Measurements from ENCODE around the gene UPP1. TPM values are rescaled to one million over a fixed set of nuclear protein-coding genes. Genes with fewer than 3 reads are reported as not detected.

Gene UPP1
- total and polyA plus RNA-seq, 2 of the 13 experiments (the other 11 are each of a cell fraction or from before 2014, with no cell fraction given), result 5.7 to 9.8 TPM

DNA sequence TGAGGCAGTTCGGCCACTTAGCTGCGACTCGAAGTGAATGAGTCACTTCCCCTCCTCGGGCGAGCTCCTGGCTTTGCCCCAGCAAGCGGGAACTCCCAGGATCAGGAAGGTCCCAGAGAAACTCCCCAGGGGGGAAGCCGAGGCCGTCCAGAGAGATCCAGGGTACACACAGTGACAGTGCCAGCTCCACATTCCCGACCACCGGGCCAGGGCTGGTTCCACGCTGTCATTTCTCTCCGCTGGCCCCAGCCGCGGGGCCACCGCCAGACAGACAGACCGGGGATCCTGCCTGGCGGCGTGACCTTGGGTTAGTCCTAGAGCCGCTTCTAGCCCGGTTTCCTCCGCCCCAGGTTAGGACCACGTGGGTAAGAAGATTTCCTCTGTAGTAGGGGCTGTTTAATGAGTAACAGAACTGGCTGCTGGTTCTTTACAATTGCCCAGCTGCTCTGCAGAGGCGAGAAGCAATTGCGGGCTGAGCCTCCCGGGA lies 463 bp upstream of the UPP1 start (continued):
- TF ChIP-seq, protein P1, sequence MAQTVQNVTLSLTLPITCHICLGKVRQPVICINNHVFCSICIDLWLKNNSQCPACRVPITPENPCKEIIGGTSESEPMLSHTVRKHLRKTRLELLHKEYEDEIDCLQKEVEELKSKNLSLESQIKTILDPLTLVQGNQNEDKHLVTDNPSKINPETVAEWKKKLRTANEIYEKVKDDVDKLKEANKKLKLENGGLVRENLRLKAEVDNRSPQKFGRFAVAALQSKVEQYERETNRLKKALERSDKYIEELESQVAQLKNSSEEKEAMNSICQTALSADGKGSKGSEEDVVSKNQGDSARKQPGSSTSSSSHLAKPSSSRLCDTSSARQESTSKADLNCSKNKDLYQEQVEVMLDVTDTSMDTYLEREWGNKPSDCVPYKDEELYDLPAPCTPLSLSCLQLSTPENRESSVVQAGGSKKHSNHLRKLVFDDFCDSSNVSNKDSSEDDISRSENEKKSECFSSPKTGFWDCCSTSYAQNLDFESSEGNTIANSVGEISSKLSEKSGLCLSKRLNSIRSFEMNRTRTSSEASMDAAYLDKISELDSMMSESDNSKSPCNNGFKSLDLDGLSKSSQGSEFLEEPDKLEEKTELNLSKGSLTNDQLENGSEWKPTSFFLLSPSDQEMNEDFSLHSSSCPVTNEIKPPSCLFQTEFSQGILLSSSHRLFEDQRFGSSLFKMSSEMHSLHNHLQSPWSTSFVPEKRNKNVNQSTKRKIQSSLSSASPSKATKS (CRISPR knock-in tag; IDR thresholded peaks at IDR 0.05), result no peak
- TF ChIP-seq ZNF34 (CRISPR knock-in tag; IDR thresholded peaks at IDR 0.05; ENCODE audit: borderline replicate concordance) (peak; percentile 87; the same call in 1 of the 2 replicates), MED8 (CRISPR knock-in tag; IDR thresholded peaks at IDR 0.05; ENCODE audit: insufficient replicate concordance) (no peak), GZF1 (CRISPR knock-in tag; IDR thresholded peaks at IDR 0.05) (no peak), ZNF234 (CRISPR knock-in tag; conservative IDR thresholded peaks at IDR 0.05) (no peak), ZFX (CRISPR knock-in tag; IDR thresholded peaks at IDR 0.05; ENCODE audit: low read depth) (peak; percentile 30; the same call in 1 of the 2 replicates), ZNF264 (CRISPR knock-in tag; IDR thresholded peaks at IDR 0.05) (no peak), ZNF879 (CRISPR knock-in tag; IDR thresholded peaks at IDR 0.05) (0 out of 2 replicates have a peak, but pooled peaks have one; percentile 37), STAG1 (CRISPR knock-in tag; IDR thresholded peaks at IDR 0.05) (no peak), YEATS4 (CRISPR knock-in tag; IDR thresholded peaks at IDR 0.05; ENCODE audit: borderline replicate concordance) (peak; percentile 49; the same call in 1 of the 2 replicates), ZNF556 (CRISPR knock-in tag; IDR thresholded peaks at IDR 0.05; ENCODE audit: borderline replicate concordance) (peak; percentile 65; the same call in 1 of the 2 replicates)
- TF ChIP-seq, protein P2, sequence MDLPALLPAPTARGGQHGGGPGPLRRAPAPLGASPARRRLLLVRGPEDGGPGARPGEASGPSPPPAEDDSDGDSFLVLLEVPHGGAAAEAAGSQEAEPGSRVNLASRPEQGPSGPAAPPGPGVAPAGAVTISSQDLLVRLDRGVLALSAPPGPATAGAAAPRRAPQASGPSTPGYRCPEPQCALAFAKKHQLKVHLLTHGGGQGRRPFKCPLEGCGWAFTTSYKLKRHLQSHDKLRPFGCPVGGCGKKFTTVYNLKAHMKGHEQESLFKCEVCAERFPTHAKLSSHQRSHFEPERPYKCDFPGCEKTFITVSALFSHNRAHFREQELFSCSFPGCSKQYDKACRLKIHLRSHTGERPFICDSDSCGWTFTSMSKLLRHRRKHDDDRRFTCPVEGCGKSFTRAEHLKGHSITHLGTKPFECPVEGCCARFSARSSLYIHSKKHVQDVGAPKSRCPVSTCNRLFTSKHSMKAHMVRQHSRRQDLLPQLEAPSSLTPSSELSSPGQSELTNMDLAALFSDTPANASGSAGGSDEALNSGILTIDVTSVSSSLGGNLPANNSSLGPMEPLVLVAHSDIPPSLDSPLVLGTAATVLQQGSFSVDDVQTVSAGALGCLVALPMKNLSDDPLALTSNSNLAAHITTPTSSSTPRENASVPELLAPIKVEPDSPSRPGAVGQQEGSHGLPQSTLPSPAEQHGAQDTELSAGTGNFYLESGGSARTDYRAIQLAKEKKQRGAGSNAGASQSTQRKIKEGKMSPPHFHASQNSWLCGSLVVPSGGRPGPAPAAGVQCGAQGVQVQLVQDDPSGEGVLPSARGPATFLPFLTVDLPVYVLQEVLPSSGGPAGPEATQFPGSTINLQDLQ (CRISPR knock-in tag; IDR thresholded peaks at IDR 0.05), result no peak
- TF ChIP-seq, protein P3, sequence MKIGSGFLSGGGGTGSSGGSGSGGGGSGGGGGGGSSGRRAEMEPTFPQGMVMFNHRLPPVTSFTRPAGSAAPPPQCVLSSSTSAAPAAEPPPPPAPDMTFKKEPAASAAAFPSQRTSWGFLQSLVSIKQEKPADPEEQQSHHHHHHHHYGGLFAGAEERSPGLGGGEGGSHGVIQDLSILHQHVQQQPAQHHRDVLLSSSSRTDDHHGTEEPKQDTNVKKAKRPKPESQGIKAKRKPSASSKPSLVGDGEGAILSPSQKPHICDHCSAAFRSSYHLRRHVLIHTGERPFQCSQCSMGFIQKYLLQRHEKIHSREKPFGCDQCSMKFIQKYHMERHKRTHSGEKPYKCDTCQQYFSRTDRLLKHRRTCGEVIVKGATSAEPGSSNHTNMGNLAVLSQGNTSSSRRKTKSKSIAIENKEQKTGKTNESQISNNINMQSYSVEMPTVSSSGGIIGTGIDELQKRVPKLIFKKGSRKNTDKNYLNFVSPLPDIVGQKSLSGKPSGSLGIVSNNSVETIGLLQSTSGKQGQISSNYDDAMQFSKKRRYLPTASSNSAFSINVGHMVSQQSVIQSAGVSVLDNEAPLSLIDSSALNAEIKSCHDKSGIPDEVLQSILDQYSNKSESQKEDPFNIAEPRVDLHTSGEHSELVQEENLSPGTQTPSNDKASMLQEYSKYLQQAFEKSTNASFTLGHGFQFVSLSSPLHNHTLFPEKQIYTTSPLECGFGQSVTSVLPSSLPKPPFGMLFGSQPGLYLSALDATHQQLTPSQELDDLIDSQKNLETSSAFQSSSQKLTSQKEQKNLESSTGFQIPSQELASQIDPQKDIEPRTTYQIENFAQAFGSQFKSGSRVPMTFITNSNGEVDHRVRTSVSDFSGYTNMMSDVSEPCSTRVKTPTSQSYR (CRISPR knock-in tag; IDR thresholded peaks at IDR 0.05; ENCODE audit: borderline replicate concordance), result no peak
- TF ChIP-seq, protein P4, sequence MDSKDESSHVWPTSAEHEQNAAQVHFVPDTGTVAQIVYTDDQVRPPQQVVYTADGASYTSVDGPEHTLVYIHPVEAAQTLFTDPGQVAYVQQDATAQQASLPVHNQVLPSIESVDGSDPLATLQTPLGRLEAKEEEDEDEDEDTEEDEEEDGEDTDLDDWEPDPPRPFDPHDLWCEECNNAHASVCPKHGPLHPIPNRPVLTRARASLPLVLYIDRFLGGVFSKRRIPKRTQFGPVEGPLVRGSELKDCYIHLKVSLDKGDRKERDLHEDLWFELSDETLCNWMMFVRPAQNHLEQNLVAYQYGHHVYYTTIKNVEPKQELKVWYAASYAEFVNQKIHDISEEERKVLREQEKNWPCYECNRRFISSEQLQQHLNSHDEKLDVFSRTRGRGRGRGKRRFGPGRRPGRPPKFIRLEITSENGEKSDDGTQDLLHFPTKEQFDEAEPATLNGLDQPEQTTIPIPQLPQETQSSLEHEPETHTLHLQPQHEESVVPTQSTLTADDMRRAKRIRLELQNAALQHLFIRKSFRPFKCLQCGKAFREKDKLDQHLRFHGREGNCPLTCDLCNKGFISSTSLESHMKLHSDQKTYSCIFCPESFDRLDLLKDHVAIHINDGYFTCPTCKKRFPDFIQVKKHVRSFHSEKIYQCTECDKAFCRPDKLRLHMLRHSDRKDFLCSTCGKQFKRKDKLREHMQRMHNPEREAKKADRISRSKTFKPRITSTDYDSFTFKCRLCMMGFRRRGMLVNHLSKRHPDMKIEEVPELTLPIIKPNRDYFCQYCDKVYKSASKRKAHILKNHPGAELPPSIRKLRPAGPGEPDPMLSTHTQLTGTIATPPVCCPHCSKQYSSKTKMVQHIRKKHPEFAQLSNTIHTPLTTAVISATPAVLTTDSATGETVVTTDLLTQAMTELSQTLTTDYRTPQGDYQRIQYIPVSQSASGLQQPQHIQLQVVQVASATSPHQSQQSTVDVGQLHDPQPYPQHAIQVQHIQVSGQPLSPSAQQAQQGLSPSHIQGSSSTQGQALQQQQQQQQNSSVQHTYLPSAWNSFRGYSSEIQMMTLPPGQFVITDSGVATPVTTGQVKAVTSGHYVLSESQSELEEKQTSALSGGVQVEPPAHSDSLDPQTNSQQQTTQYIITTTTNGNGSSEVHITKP (CRISPR knock-in tag; IDR thresholded peaks at IDR 0.05; ENCODE audit: low read depth), result peak; percentile 34; the same call in 1 of the 2 replicates

All from HepG2 (cell line).